22Rv1 (cell line): ENCODE data around the gene BHLHE23.

Source experiments
- ZFX ChIP-seq: fragments of 450-650 bp; IDR thresholded peaks from 2 replicates; pipeline ENCODE4 v1.6.1; 2017; ENCODE audit warnings: antibody characterized with exemption, borderline replicate concordance
- TF ChIP-seq, protein P1 (sequence below): fragments of 450-650 bp; IDR thresholded peaks from 2 replicates; pipeline ENCODE4 v1.5.1; 2017; ENCODE audit warnings: mild to moderate bottlenecking

DNA sequence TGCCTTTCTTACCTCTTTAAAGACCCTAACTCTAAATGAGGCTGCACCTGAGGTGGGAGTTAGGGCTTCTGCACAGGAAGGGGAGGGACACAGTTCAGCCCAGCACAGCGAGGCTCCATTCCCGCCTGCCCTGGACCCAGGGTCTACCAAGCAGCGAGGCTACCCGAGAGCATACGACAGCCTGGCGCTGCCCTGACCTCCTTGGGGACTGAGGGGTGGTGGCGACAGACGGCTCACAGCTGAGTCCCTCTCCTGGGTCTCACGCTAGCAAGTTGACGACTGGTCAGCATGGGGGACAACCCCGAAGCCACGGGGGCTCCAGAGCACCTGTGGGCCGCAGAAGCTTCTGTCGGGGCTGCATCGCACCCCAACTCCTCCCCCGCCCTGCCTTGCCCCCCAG lies 29.9 kb downstream of the BHLHE23 start:
- TF ChIP-seq, protein P1, sequence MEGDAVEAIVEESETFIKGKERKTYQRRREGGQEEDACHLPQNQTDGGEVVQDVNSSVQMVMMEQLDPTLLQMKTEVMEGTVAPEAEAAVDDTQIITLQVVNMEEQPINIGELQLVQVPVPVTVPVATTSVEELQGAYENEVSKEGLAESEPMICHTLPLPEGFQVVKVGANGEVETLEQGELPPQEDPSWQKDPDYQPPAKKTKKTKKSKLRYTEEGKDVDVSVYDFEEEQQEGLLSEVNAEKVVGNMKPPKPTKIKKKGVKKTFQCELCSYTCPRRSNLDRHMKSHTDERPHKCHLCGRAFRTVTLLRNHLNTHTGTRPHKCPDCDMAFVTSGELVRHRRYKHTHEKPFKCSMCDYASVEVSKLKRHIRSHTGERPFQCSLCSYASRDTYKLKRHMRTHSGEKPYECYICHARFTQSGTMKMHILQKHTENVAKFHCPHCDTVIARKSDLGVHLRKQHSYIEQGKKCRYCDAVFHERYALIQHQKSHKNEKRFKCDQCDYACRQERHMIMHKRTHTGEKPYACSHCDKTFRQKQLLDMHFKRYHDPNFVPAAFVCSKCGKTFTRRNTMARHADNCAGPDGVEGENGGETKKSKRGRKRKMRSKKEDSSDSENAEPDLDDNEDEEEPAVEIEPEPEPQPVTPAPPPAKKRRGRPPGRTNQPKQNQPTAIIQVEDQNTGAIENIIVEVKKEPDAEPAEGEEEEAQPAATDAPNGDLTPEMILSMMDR = no peak
- TF ChIP-seq ZFX = no peak
